DMS153 treated with DMSO at 0.1 percent for 48 hours (cell line): ENCODE measurements around the gene ZNHIT1.

Experiments used
- DNase-seq: peaks from one replicate; lab custom pipeline; 2025; ENCODE audit not compliant: unreplicated experiment; lab: John Stamatoyannopoulos, UW

Gene ZNHIT1

GRCh38 chr7:101217388-101218235, at the start of gene ZNHIT1, which contains the start of gene PLOD3:
Gene ZNHIT1 (plus strand): TSS chr7:101218165. CDS start chr7:101218196, 31 bp downstream.
Gene PLOD3 (minus strand): TSS chr7:101217581. CDS start chr7:101217274, 307 bp downstream.
- peak; percentile 95 for DNase-seq

GRCh38 chr7:101168412-101169049, 49.4 kb upstream of the ZNHIT1 start:
- DNase-seq, result no peak

GRCh38 chr7:101169110-101169837, 48.7 kb upstream of the ZNHIT1 start:
- no peak for DNase-seq

DNA sequence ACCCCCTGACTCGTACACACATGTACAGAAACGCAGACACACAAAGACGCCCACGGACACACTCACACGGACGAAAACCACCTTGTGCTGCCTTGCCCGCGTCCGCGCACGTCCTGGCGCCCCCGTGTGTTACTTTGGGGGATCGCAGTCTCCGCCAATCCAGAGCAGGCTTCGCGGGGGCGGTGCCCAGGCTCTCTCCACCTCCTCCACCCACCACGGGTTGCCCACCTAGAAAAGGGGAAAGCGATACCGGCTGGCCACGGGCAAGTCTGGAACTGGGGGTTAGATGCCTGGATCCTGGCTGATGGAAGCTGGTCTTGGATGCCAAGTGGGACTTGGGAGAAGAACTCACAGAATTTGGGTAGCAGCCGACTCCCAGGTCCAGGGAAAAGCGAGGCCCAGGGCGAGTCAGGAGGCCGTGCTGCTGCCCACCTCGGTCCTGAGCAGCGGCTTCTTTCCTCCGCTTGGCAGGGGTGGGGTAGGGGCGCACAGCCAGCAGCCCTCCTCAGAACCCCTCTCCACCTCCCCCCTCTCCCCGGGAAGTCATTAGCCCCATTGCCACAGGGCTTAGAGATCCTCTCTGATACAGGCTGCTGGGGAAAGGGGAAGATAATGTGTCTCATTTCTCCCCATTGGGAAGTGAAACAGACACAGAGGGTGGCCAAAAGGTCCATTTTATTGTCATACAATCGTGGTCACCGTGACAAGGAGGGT, 48.0 kb upstream of the ZNHIT1 start:
- DNase-seq, result peak; percentile 55

DNA sequence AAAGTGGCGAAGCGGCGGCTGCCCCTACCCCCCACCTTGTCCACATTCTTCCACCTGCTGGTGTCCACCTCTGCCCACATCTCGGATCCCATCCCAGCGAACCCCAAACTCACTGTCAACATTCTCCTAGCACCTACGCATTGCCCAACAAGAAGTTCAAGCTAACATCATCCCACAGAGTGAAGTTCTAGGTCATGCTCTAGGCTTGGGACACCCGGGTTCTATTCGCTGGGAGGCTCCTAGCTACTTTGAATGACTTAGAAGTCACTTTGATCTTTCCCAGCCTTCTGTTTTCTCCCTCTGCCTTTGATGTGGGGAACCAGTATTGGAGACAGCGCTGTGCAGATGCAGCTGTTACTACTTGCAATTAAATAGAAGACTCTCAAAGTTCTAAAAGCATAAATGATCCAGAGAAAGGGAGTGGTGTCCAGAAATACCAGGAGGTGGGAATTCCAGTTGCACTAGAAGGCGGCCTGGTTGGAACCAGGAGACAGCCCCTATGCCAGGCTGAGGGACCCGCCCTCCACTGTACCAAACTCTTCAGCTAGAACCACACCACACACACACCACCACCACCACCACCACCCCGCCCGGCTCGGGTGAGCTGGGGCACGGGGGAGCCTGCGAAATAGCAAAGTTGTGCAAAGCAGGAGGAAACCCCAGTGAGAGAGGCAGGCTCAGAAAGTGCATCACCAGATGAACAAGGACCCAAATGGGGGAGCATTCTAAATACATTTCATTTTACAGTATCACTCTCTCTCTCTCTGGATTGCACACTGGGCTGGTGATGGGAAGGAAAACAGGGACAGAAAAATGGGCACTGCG, 47.1 kb upstream of the ZNHIT1 start:
- DNase-seq, result no peak

- DNase-seq, result no peak
Observed at GRCh38 chr7:101171442-101171837, 46.5 kb upstream of the ZNHIT1 start.

DNA sequence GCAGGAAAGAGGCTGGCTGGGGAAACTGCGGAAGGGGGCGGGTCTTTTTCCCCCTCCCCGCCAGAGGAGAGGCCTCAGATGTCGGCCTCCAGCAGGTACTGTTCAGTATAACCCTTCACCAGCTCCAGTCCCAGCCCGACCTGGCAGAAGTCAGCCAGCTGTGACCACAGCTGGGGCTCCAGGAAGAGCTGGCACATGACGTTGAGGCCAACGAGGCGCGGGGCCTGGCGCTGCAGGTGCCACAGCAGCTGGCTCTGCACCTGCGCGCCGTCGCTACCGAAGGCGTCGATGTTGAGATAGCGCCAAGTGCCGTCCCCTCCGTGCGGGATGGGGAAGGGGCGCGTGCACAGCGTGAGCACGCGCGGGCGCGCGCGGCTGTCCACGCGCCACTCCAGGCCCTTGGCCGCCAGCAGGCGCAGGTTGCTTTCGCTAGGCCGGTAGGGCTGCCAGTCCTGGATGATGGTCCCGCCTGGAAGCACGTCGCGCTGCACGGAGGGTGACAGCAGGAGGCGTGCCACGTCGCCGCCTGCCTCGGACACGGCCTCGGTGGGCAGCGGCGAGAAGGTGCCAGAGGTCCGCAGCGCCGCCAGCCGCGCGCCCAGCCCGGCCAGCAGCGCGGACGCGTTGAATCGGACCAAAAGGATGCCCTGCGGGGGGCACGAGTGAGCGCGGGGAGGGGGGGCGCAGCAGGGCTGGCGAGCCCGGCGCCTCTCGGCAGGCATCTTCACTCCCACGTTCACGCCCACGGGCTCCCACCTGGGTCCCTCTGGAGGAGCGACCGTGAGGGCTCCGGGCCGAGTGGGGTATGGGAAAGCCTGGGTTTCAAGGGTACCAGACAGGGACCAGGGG, 45.7 kb upstream of the ZNHIT1 start:
- no peak for DNase-seq

GRCh38 chr7:101172854-101173751, 44.9 kb upstream of the ZNHIT1 start:
- peak; percentile 46 for DNase-seq

DNA sequence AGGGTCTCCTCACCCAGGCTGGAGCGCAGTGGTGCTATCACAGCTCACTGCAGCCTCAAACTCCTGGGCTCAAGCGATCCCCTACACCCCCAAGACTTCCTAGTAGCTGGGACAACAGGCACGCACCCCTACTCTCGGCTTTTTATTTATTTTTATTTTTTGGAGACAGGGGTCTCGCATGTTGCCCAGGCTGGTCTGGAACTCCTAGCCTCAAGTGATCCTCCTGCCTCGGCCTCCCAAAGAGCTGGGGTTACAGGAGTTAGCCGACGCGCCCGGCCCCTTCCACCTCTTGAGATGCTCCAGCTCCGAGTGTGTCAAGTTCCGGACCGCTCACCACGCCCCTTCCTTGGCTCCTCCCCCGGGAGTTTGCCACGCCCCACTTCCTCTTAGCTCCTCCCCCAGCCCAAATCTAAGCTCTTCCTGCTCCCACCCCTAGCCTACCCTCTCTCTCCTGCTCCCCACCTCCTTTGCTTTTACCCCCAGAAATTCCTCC, 44.2 kb upstream of the ZNHIT1 start:
- DNase-seq, result no peak

DNA sequence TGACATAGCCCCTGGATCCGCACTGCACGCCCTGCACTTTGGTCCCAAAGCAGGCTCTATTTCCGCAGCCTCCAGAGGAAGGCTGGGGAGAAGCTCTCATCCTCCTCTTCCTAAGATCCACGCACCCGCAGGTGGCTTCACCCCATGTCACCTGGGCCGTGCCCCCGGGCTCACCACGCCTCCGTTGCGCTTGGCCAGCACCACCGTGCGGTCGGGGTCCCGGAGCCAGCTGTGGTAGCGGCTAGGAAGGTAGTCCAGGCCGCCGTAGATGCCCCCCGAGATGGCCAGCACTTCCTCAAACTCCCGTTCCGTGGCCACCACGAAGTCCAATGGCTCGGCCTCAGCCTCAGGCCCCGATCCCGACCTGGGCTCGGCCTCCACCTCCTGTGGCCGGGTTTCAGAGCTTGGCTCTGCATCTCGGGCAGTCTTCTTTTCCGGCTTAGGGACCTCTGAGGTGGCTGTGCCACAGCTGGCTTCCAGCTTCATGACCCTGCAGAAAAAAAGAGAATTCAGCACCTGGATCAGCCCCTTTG, 43.6 kb upstream of the ZNHIT1 start:
- DNase-seq, result no peak

- no peak for DNase-seq
Observed at GRCh38 chr7:101175664-101176063, 42.3 kb upstream of the ZNHIT1 start.

GRCh38 chr7:101177644-101178043, 40.3 kb upstream of the ZNHIT1 start:
- no peak for DNase-seq

DNA sequence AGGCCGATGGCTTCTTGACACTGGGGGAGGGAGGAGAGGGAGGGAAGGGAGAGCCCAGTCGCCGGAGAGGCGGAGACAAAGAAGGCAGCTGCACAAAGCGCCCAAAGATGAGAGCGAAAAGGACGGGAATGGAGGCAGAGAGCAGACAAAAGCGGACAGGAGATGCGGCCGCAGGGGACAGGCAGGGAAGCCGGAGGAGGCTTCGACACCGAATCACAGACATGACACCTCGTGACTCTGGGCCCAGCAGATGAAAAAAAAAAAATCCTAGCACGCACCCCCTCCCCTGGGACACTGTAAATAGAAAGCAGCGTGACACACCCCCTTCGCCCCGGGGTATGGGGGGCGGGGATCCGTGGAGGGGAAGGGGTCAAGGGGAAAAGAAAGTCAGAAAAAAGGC, 38.8 kb upstream of the ZNHIT1 start:
- DNase-seq, result peak; percentile 15

DNA sequence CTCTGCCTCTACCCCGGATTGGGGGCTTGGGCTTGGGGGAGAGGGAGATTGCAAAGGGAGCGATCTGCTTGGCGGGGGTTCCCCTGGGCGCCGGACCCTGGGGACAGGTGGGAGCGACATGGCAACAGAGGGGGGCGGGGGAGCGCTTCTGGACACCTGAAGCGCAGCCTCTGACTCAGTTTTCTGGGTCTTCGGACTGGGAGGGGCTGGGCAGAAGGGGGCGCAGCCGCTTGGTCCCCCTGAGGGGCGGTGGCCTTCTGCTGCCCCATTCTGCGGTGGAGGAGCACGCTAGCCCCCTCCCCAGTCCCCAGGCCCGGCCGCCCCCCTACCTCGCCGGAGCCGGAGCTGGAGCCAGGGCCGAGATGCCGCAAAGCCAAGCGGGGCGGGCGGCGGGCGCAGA, 38.3 kb upstream of the ZNHIT1 start:
- DNase-seq, result no peak

GRCh38 chr7:101180130-101180755, 37.7 kb upstream of the ZNHIT1 start, which contains the start of gene NAT16:
Gene NAT16 (minus strand): TSS chr7:101180293. CDS start chr7:101174807, 5,486 bp downstream.
- DNase-seq, result no peak

DNA sequence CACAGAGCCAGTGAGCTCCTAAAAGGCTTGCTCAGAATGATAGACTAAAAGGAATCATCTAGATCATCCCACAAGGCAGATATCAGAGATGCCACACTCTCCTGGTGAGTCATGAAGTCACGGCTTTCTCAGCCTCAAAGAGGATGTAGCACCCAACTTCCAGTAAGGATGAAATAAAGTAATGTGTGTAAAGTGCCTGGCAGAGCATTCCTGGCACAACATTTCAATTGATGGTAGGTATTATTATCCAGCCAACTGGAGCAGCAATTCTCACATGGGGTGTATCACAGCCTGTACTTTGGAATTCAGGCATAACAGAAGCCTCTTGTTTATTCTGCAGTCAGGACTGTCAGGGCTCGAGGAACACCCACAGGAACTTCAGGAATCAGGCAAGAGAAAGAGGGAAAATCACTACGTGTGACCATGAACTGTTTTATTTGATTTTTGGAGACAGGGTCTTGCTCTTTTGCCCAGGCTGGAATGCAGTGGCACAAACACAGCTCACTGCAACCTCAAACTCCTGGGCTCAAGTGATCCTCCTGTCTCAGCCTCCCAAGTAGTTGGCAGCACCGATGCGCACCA, 32.6 kb upstream of the ZNHIT1 start:
- no peak for DNase-seq

DNA sequence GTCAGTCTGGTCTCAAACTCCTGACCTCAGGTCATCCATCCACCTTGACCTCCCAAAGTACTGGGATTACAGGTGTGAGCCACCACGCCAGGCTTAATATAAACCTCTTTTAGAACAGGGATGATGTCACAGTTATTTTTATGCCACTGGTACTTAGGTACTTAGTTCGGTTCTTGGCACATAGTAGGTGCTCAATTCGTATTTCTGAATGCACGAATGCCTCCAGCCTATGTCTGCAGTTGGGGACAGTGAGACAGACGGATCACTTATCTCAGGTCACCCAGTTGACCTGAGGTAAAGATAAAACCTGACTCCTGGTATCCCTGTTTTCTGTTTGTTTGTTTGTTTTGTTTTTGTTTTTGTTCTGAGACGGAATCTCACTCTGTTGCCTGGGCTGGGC, 31.8 kb upstream of the ZNHIT1 start:
- no peak for DNase-seq
